Panc1 (cell line): ENCODE measurements around the gene BAIAP2L2.
"Not testable (repeated sequence)": the region's sequence is repeated elsewhere in the genome, so short reads cannot be mapped to it uniquely, and the experiment has no call there.

ENCODE experiments used
- POLR2AphosphoS5 ChIP-seq: IDR thresholded peaks from 2 replicates; pipeline ENCODE4 v1.6.1; 2012; ENCODE audit warnings: mild to moderate bottlenecking, low read depth, low read length, moderate library complexity
- SIN3A ChIP-seq: IDR thresholded peaks from 2 replicates; pipeline ENCODE4 v1.6.1; 2012; ENCODE audit warnings: low read depth, mild to moderate bottlenecking, low read length, moderate library complexity, borderline replicate concordance; ENCODE audit not compliant: insufficient read depth
- TCF7L2 ChIP-seq: IDR thresholded peaks from 2 replicates; pipeline ENCODE4 v1.6.1; 2011; ENCODE audit warnings: mild to moderate bottlenecking, low read depth, low read length, inconsistent platforms
- TF ChIP-seq, protein P1 (sequence below): fragments of 450-650 bp; IDR thresholded peaks from 2 replicates; pipeline ENCODE4 v1.5.1; 2017; ENCODE audit warnings: mild to moderate bottlenecking
- TF ChIP-seq, protein P2 (sequence below), 2 experiments: IDR thresholded peaks; 2 replicates each; pipeline ENCODE4 v1.6.1; 2011 to 2012; ENCODE audit warnings: low read depth in 2 of 2, control low read depth in 1 of 2, low read length in 1 of 2, mild to moderate bottlenecking in 1 of 2, moderate library complexity in 1 of 2; ENCODE audit not compliant: insufficient read depth in 1 of 2

DNA sequence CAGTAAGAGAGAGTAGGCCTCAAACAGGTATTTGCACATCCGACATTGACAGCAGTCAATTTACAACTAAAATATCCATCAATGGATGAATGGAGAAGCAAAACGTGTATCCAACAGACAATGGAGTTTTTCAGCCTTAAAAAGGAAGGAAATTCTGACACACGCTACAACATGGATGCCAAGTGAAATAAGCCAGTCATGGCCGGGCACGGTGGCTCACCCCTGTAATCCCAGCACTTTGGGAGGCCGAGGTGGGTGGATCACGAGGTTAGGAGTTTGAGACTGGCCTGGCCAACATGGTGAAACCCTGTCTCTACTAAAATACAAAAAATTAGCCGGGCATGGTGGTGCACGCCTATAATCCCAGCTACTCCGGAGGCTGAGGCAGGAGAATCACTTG lies 7.1 kb upstream of the BAIAP2L2 start:
- TF ChIP-seq TCF7L2, POLR2AphosphoS5, SIN3A: not testable (repeated sequence)
- TF ChIP-seq, protein P1, sequence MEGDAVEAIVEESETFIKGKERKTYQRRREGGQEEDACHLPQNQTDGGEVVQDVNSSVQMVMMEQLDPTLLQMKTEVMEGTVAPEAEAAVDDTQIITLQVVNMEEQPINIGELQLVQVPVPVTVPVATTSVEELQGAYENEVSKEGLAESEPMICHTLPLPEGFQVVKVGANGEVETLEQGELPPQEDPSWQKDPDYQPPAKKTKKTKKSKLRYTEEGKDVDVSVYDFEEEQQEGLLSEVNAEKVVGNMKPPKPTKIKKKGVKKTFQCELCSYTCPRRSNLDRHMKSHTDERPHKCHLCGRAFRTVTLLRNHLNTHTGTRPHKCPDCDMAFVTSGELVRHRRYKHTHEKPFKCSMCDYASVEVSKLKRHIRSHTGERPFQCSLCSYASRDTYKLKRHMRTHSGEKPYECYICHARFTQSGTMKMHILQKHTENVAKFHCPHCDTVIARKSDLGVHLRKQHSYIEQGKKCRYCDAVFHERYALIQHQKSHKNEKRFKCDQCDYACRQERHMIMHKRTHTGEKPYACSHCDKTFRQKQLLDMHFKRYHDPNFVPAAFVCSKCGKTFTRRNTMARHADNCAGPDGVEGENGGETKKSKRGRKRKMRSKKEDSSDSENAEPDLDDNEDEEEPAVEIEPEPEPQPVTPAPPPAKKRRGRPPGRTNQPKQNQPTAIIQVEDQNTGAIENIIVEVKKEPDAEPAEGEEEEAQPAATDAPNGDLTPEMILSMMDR = not testable (repeated sequence)
- TF ChIP-seq, protein P2, sequence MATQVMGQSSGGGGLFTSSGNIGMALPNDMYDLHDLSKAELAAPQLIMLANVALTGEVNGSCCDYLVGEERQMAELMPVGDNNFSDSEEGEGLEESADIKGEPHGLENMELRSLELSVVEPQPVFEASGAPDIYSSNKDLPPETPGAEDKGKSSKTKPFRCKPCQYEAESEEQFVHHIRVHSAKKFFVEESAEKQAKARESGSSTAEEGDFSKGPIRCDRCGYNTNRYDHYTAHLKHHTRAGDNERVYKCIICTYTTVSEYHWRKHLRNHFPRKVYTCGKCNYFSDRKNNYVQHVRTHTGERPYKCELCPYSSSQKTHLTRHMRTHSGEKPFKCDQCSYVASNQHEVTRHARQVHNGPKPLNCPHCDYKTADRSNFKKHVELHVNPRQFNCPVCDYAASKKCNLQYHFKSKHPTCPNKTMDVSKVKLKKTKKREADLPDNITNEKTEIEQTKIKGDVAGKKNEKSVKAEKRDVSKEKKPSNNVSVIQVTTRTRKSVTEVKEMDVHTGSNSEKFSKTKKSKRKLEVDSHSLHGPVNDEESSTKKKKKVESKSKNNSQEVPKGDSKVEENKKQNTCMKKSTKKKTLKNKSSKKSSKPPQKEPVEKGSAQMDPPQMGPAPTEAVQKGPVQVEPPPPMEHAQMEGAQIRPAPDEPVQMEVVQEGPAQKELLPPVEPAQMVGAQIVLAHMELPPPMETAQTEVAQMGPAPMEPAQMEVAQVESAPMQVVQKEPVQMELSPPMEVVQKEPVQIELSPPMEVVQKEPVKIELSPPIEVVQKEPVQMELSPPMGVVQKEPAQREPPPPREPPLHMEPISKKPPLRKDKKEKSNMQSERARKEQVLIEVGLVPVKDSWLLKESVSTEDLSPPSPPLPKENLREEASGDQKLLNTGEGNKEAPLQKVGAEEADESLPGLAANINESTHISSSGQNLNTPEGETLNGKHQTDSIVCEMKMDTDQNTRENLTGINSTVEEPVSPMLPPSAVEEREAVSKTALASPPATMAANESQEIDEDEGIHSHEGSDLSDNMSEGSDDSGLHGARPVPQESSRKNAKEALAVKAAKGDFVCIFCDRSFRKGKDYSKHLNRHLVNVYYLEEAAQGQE (IDR thresholded peaks at IDR 0.05; ENCODE audit: insufficient read depth in 1 of 2, low read depth in 2 of 2, low read length in 1 of 2) = not testable (repeated sequence)
